Suprapubic skin (tissue), 4 donors: Measurements from ENCODE around the gene PLK1. TPM values are rescaled to one million over a fixed set of nuclear protein-coding genes. Genes with fewer than 3 reads are reported as not detected.
"Not testable (repeated sequence)": the region's sequence is repeated elsewhere in the genome, so short reads cannot be mapped to it uniquely, and the experiment has no call there.

ENCODE experiments used
- DNase-seq, 2 donors: peaks; one replicate each; pipeline ENCODE4 v3.0.0-alpha.2; 2019; ENCODE audit warnings: low spot score in 2 of 2
- H3K27ac ChIP-seq: fragments of 200-600 bp; sonication (generic); one replicate; pipeline ENCODE4 v1.5.1; 2019
- H3K27me3 ChIP-seq: fragments of 200-600 bp; sonication (generic); one replicate; pipeline ENCODE4 v1.5.1; 2019
- H3K36me3 ChIP-seq: fragments of 200-600 bp; sonication (generic); one replicate; pipeline ENCODE4 v1.5.1; 2019
- H3K4me1 ChIP-seq: fragments of 200-600 bp; sonication (generic); one replicate; pipeline ENCODE4 v1.5.1; 2019
- H3K4me3 ChIP-seq: fragments of 200-600 bp; sonication (generic); one replicate; pipeline ENCODE4 v1.5.1; 2019; ENCODE audit warnings: mild to moderate bottlenecking
- H3K9me3 ChIP-seq: fragments of 200-600 bp; sonication (generic); one replicate; pipeline ENCODE4 v1.5.1; 2019
- EP300 ChIP-seq: sonication (generic); formaldehyde crosslinking; IDR thresholded peaks from one replicate; pipeline ENCODE4 v1.6.1; 2017; ENCODE audit warnings: antibody characterized with exemption
- POLR2A ChIP-seq, 2 donors: fragments of 450-650 bp; IDR thresholded peaks; one replicate each; pipeline ENCODE4 v1.6.1; 2017; ENCODE audit warnings: antibody characterized with exemption in 2 of 2, mild to moderate bottlenecking in 2 of 2, moderate library complexity in 2 of 2
- POLR2AphosphoS5 ChIP-seq, 3 donors: sonication (generic); formaldehyde crosslinking; IDR thresholded peaks; one replicate each; pipeline ENCODE4 v1.6.1; 2017; ENCODE audit warnings: antibody characterized with exemption in 3 of 3
- WGBS: methylation state at CpG from one replicate; pipeline ENCODE4 v1.1.5; 2018; 5-methylcytosine and 5-hydroxymethylcytosine counted together
- total RNA-seq, 4 donors: library from RNA; depleted of rRNA; stranded (reverse); fragments of >200 nt; gene quantifications; one replicate each; pipeline ENCODE4 v1.1.0, GENCODE V29; 2016
- TF ChIP-seq, protein P1 (sequence below), 2 donors: fragments of 200-600 bp in 1 of 2; fragments of 450-650 bp in 1 of 2; sonication (generic) in 1 of 2; IDR thresholded peaks; one replicate each; pipeline ENCODE4 v1.5.1; 2016 to 2019; ENCODE audit warnings: antibody characterized with exemption in 2 of 2, mild to moderate bottlenecking in 1 of 2, moderate library complexity in 1 of 2

The PLK1 gene
- total RNA-seq, 4 donors from 2014 or later: 4.6 to 8.3 (median 6.5) TPM

DNA sequence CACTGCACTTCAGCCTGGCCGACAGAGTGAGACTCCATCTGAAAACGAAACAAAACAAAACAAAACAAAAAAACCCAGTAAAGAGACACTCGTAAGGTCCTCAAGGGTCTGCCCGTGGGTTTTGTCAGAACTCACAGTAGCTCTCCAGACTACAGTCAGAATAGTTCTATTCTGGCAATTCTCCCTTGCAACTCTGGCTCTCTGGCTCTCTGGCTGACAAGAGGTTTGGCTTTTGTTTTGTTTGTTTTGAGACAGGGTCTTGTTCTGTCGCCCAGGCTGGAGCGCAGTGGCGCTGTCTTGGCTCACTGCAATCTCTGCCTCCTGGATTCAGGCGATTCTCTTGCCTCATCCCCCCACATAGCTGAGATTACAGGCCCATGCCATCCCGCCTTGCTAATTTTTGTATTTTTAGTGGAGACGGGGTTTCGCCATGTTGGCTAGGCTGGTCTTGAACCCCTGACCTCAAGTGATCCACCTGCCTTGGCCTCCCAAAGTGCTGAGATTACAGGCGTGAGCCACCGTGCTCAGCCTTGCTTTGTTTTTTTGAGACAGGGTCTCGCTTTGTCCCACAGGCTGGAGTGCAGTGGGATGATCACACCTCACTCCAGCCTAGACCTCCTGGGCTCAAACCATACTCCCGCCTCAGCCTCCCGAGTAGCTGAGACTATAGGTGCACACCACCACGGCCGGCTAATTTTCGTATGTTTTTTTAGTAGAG, 55.6 kb downstream of the PLK1 start:
- H3K9me3 ChIP-seq: no peaks in the 10 kb centered on the region
- peaks cover 4% of the 10 kb centered on the region for H3K27me3 ChIP-seq
- no peak for DNase-seq
- WGBS: 84% methylated on average over 19 of the region's 19 CpGs
- no peaks in the 10 kb centered on the region for H3K36me3 ChIP-seq
- H3K27ac ChIP-seq: no peak overlapping the region
- no peak overlapping the region for H3K4me3 ChIP-seq
- H3K4me1 ChIP-seq: no peaks in the 10 kb centered on the region
- TF ChIP-seq POLR2A (IDR thresholded peaks at IDR 0.05) (no peak), EP300 (no peak), POLR2AphosphoS5 (IDR thresholded peaks at IDR 0.05) (no peak)
- TF ChIP-seq, protein P1, sequence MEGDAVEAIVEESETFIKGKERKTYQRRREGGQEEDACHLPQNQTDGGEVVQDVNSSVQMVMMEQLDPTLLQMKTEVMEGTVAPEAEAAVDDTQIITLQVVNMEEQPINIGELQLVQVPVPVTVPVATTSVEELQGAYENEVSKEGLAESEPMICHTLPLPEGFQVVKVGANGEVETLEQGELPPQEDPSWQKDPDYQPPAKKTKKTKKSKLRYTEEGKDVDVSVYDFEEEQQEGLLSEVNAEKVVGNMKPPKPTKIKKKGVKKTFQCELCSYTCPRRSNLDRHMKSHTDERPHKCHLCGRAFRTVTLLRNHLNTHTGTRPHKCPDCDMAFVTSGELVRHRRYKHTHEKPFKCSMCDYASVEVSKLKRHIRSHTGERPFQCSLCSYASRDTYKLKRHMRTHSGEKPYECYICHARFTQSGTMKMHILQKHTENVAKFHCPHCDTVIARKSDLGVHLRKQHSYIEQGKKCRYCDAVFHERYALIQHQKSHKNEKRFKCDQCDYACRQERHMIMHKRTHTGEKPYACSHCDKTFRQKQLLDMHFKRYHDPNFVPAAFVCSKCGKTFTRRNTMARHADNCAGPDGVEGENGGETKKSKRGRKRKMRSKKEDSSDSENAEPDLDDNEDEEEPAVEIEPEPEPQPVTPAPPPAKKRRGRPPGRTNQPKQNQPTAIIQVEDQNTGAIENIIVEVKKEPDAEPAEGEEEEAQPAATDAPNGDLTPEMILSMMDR (IDR thresholded peaks at IDR 0.05): no peak

DNA sequence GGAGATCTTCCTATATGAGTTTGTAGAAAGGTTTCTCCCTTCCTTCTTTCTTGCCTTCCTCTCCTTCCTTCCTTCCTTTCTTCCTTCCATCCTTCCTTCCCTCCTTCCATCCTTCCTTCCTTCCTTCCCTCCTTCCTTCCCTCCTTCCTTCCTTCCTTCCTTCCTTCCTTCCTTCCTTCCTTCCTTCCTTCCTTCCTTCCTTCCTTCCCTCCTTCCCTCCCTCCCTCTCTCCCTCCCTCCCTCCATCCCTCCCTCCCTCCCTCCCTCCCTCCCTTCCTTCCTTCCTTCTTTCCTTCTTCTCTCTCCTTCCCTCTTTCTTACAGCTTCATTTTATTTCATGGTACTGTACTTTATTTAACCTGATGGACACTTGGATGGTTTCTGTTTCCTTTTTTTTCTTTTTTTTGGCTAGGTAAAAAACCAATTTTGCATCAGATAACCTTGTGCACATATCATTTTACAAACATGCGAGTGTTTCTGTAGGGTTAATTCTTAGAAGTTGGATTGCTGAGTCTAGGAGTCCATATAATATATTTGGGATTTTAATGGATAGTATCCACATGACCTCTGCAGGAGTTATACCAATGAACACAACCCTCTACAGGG, 58.8 kb downstream of the PLK1 start:
- not testable (repeated sequence) for H3K9me3 ChIP-seq, H3K27ac ChIP-seq, H3K4me1 ChIP-seq, H3K27me3 ChIP-seq, H3K36me3 ChIP-seq, DNase-seq, H3K4me3 ChIP-seq
- WGBS: 86% methylated on average over 1 of the region's 1 CpG

DNA sequence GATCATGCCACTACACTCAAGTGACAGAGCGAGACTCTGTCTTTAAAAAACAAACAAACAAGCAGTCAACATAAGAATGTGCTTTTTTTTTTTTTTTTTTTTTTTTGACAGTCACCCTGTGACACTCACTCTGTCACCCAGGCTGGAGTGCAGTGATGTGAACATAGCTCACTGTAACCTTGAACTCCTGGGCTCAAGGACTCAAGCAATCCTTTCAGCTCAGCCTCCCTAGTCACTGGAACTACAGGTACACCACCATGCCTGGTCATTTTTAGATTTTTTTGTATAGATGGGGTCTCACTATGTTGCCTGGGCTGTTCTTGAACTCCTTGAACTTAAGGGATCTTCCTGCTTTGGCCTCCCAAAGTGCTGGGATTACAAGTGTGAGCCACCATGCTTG, 60.8 kb downstream of the PLK1 start:
- Histone ChIP-seq H3K9me3 (no peaks in the 10 kb centered on the region), H3K36me3 (no peaks in the 10 kb centered on the region), H3K27me3 (peaks cover 4% of the 10 kb centered on the region), H3K4me1 (no peaks in the 10 kb centered on the region), H3K27ac (no peak overlapping the region), H3K4me3 (no peak overlapping the region)
- DNase-seq: no peak
- TF ChIP-seq POLR2A (IDR thresholded peaks at IDR 0.05) (no peak), POLR2AphosphoS5 (IDR thresholded peaks at IDR 0.05) (no peak), EP300 (no peak)
- TF ChIP-seq, protein P1 (IDR thresholded peaks at IDR 0.05): no peak
- WGBS: 86% methylated on average over 1 of the region's 1 CpG

Other genes starting within 250 kb of the PLK1 start
- gene COG7, start 225.7 kb upstream of the PLK1 start, total RNA-seq: 10 to 100 TPM; 16.3 to 73.7 (median 24.6) TPM
- 100 to 1,000 TPM in 1 of 4 donors, 10 to 100 TPM in 3; 44.1 to 117 (median 53.4) TPM for gene GGA2, start 168.4 kb upstream of the PLK1 start, total RNA-seq
- 10 to 100 TPM; 24.1 to 37.2 (median 36.6) TPM for gene EARS2, start 121.5 kb upstream of the PLK1 start, total RNA-seq
- gene UBFD1, start 121.2 kb upstream of the PLK1 start, total RNA-seq: 10 to 100 TPM; 26.5 to 48.1 (median 39.4) TPM
- 10 to 100 TPM; 29.0 to 88.9 (median 73.4) TPM for gene NDUFAB1, start 82.6 kb upstream of the PLK1 start, total RNA-seq
- gene PALB2, start 37.6 kb upstream of the PLK1 start, total RNA-seq: 10 to 100 TPM; 11.8 to 16.8 (median 15.8) TPM
- gene DCTN5, start 37.4 kb upstream of the PLK1 start, total RNA-seq: 10 to 100 TPM; 45.8 to 52.0 (median 48.8) TPM
- 1 to 10 TPM in 1 of 4 donors, under 1 TPM in 3; 0.32 to 2.8 (median 0.79) TPM for gene ERN2, start 34.3 kb downstream of the PLK1 start, total RNA-seq
- 100 to 1,000 TPM in 2 of 4 donors, 10 to 100 TPM in 2; 60.3 to 102 (median 99.6) TPM for gene CHP2, start 76.1 kb downstream of the PLK1 start, total RNA-seq
- gene PRKCB, start 157.1 kb downstream of the PLK1 start, total RNA-seq: 10 to 100 TPM in 2 of 4 donors, 1 to 10 TPM in 2; 7.7 to 40.0 (median 12.2) TPM